ENCODE results near the gene MYBPH. TPM values are rescaled to one million over a fixed set of nuclear protein-coding genes. Genes with fewer than 3 reads are reported as not detected.

The MYBPH gene
- total RNA-seq, 2 donors from 2014 or later: not detected

GRCh38 chr1:203199816-203200571 is 24.4 kb upstream of the MYBPH start:
- no peak for DNase-seq
- Histone ChIP-seq H3K36me3 (no peaks in the 10 kb centered on the region), H3K9me3 (no peaks in the 10 kb centered on the region), H3K27ac (peak overlapping the region; percentile 42), H3K27me3 (no peaks in the 10 kb centered on the region), H3K4me1 (no peaks in the 10 kb centered on the region), H3K9ac (ENCODE audit: low read depth in 2 of 2, low read length in 2 of 2) (no peak overlapping the region), H3K4me3 (no peak overlapping the region)
- intact Hi-C loops (cut with DNase I): no loop called here
- TF ChIP-seq CTCF (IDR thresholded peaks at IDR 0.05): no peak

GRCh38 chr1:203199481-203199815 is 23.8 kb upstream of the MYBPH start:
- H3K27me3 ChIP-seq: no peaks in the 10 kb centered on the region
- peak overlapping the region; percentile 42 for H3K27ac ChIP-seq
- H3K4me1 ChIP-seq: no peaks in the 10 kb centered on the region
- H3K9ac ChIP-seq (ENCODE audit: low read depth in 2 of 2, low read length in 2 of 2): no peak overlapping the region
- H3K9me3 ChIP-seq: no peaks in the 10 kb centered on the region
- no peaks in the 10 kb centered on the region for H3K36me3 ChIP-seq
- intact Hi-C loops (cut with DNase I): no loop called here
- no peak overlapping the region for H3K4me3 ChIP-seq
- TF ChIP-seq CTCF (IDR thresholded peaks at IDR 0.05): no peak
- no peak for DNase-seq

- Histone ChIP-seq H3K36me3 (no peaks in the 10 kb centered on the region), H3K27me3 (no peaks in the 10 kb centered on the region), H3K9me3 (no peaks in the 10 kb centered on the region), H3K4me1 (no peaks in the 10 kb centered on the region), H3K9ac (ENCODE audit: low read depth in 2 of 2, low read length in 2 of 2) (no peak overlapping the region), H3K27ac (peak overlapping the region; percentile 42), H3K4me3 (no peak overlapping the region)
- DNase-seq: no peak
- intact Hi-C loops (cut with DNase I): no loop called here
- no peak for TF ChIP-seq CTCF (IDR thresholded peaks at IDR 0.05)
These were observed 23.4 kb upstream of the MYBPH start for GRCh38 chr1:203199002-203199401.

- Histone ChIP-seq H3K4me1 (no peaks in the 10 kb centered on the region), H3K4me3 (no peak overlapping the region), H3K36me3 (no peaks in the 10 kb centered on the region), H3K9ac (ENCODE audit: low read depth in 2 of 2, low read length in 2 of 2) (no peak overlapping the region), H3K27me3 (no peaks in the 10 kb centered on the region), H3K9me3 (no peaks in the 10 kb centered on the region), H3K27ac (no peak overlapping the region)
- intact Hi-C loops (cut with DNase I): no loop called here
- TF ChIP-seq CTCF (IDR thresholded peaks at IDR 0.05): no peak
- no peak for DNase-seq
These were observed 22.0 kb upstream of the MYBPH start for GRCh38 chr1:203197625-203198024.

- no peak for DNase-seq
- no peak overlapping the region for H3K4me3 ChIP-seq
- H3K27ac ChIP-seq: no peak overlapping the region
- intact Hi-C loops (cut with DNase I): no loop called here
- no peak for TF ChIP-seq CTCF (IDR thresholded peaks at IDR 0.05)
- H3K27me3 ChIP-seq: no peaks in the 10 kb centered on the region
- no peaks in the 10 kb centered on the region for H3K36me3 ChIP-seq
- H3K4me1 ChIP-seq: no peaks in the 10 kb centered on the region
- no peak overlapping the region for H3K9ac ChIP-seq (ENCODE audit: low read depth in 2 of 2, low read length in 2 of 2)
- H3K9me3 ChIP-seq: no peaks in the 10 kb centered on the region
These were observed 20.7 kb upstream of the MYBPH start for GRCh38 chr1:203196371-203196770.
